A673 (cell line): Measurements from ENCODE around the gene EHD3. TPM values are rescaled to one million over a fixed set of nuclear protein-coding genes. Genes with fewer than 3 reads are reported as not detected.

ENCODE experiments used
- BruUV-seq: library from RNA; stranded (reverse); fragments of 400-500 nt; replicated peaks from 2 replicates; lab custom pipeline; 2021; lab: Mats Ljungman, UMichigan
- CTCF ChIA-PET: fragments of 300-600 bp; sonication (Branson Sonifier 250); formaldehyde crosslinking; loops from one replicate; lab custom pipeline; 2022; ENCODE audit warnings: antibody characterized with exemption; lab: Charles Lee
- POLR2A ChIA-PET: fragments of 300-600 bp; sonication (Branson Sonifier 250); formaldehyde crosslinking; loops from one replicate; lab custom pipeline; 2022; ENCODE audit warnings: antibody characterized with exemption; ENCODE audit not compliant: low non-redundant PET; lab: Charles Lee
- DNase-seq: peaks from one replicate; pipeline ENCODE4 v3.0.0-alpha.2; 2015; ENCODE audit warnings: low spot score
- H3K27ac ChIP-seq: fragments of 200-600 bp; sonication (generic); 2 replicates; pipeline ENCODE4 v1.5.1; 2016; ENCODE audit warnings: mixed run types, low read depth, mild to moderate bottlenecking, mixed read lengths, antibody characterized with exemption, low read length; ENCODE audit not compliant: poor library complexity, severe bottlenecking
- H3K27me3 ChIP-seq: fragments of 200-600 bp; sonication (generic); replicated peaks from 2 replicates; pipeline ENCODE4 v1.6.1; 2017; ENCODE audit warnings: mixed run types, low read depth, mild to moderate bottlenecking, mixed read lengths, antibody characterized with exemption, low read length; ENCODE audit not compliant: insufficient read depth, poor library complexity
- H3K36me3 ChIP-seq: fragments of 200-600 bp; sonication (generic); 2 replicates; pipeline ENCODE4 v1.6.1; 2016; ENCODE audit warnings: mixed run types, mild to moderate bottlenecking, mixed read lengths, antibody characterized with exemption, low read length; ENCODE audit not compliant: insufficient read depth, poor library complexity, severe bottlenecking
- H3K4me1 ChIP-seq: fragments of 200-600 bp; sonication (generic); 2 replicates; pipeline ENCODE4 v1.6.1; 2017; ENCODE audit warnings: mixed run types, mild to moderate bottlenecking, mixed read lengths, antibody characterized with exemption, low read length; ENCODE audit not compliant: insufficient read depth, poor library complexity, severe bottlenecking
- H3K4me3 ChIP-seq: fragments of 200-600 bp; sonication (generic); 2 replicates; pipeline ENCODE4 v1.5.1; 2016; ENCODE audit warnings: low read depth, mixed run types, mild to moderate bottlenecking, mixed read lengths, low read length; ENCODE audit not compliant: poor library complexity, severe bottlenecking
- H3K9me3 ChIP-seq: fragments of 200-600 bp; sonication (generic); 2 replicates; pipeline ENCODE4 v1.6.1; 2016; ENCODE audit warnings: mixed run types, low read depth, mild to moderate bottlenecking, mixed read lengths, antibody characterized with exemption, low read length; ENCODE audit not compliant: poor library complexity, severe bottlenecking
- CTCF ChIP-seq: fragments of 300-800, 200-600 bp; sonication (generic); conservative IDR thresholded peaks from 2 replicates; pipeline ENCODE4 v1.5.1; 2017; ENCODE audit warnings: low read depth, mild to moderate bottlenecking, antibody characterized with exemption, low read length, moderate library complexity, mixed read lengths
- EZH2 ChIP-seq: fragments of 200-600 bp; sonication (generic); IDR thresholded peaks from 2 replicates; pipeline ENCODE4 v1.6.1; 2017; ENCODE audit warnings: borderline replicate concordance, low read depth, mild to moderate bottlenecking, mixed read lengths, antibody characterized with exemption, low read length; ENCODE audit not compliant: poor library complexity, severe bottlenecking
- intact Hi-C: fragments of 100-400 bp; cut with micrococcal nuclease; formaldehyde crosslinking; loops from one replicate; pipeline ENCODE4 v1.10.0; 2022; ENCODE audit not compliant: unreplicated experiment
- total RNA-seq: library from RNA; stranded (reverse); gene quantifications from 2 replicates; pipeline ENCODE4 v1.2.3, GENCODE V29; 2021

Gene EHD3
- total RNA-seq, 1 experiment from 2014 or later: 4.4 TPM

GRCh38 chr2:31223026-31223425, 10.9 kb upstream of the EHD3 start:
- Histone ChIP-seq H3K27ac (no peak overlapping the region), H3K36me3 (no peaks in the 10 kb centered on the region), H3K4me1 (peaks cover 5% of the 10 kb centered on the region), H3K4me3 (no peak overlapping the region), H3K9me3 (no peaks in the 10 kb centered on the region), H3K27me3 (peaks cover 56% of the 10 kb centered on the region)
- intact Hi-C loops: no loop called here
- ChIA-PET POLR2A (no interaction called here), CTCF (no interaction called here)
- DNase-seq: no peak
- no peak for TF ChIP-seq EZH2
- no TSS peak for BruUV-seq

DNA sequence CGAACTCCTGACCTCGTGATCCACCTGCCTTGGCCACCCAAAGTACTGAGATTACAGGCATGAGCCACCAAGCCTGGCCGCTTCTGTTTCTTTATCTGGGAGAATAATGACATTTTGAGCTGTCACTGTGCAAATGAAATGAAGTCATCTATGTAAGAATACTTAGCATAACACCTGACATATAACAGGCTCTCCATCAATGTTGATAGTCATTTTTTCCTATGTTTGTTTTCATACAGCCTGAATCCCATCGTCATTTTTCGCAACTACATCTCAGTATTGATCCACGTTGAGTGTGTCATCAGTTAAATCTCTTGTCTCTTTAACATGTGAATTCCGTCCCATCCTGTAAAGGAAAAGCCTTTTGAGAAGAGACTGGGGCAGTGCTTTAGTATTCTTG, 10.2 kb upstream of the EHD3 start:
- Histone ChIP-seq H3K36me3 (no peaks in the 10 kb centered on the region), H3K4me3 (no peak overlapping the region), H3K27me3 (peaks cover 56% of the 10 kb centered on the region), H3K27ac (no peak overlapping the region), H3K4me1 (no peaks in the 10 kb centered on the region), H3K9me3 (no peaks in the 10 kb centered on the region)
- TF ChIP-seq EZH2: no peak
- no peak for TF ChIP-seq CTCF
- POLR2A ChIA-PET: no interaction called here
- intact Hi-C loops: no loop called here
- BruUV-seq: no TSS peak
- no peak for DNase-seq
- CTCF ChIA-PET: no interaction called here

DNA sequence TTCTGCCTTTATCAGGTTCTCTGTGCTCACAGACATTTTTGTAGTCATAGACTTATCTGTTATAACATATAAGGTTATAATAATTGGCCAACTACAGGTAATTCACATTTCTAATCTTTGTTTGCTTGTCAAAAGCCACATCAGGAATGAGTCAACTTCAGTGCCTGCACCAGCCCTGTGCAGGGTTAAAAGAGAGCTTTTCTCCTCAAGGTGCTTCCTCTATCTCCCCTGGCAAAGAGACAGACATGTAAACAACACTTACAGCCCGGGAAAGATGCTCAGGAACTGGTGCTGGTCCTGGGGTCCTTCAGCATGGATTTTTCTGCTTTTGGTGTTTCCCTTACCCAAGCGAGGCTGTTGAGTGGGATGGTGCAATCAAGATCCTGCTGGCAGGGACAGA, 7.7 kb upstream of the EHD3 start:
- H3K27ac ChIP-seq: no peak overlapping the region
- CTCF ChIA-PET: no interaction called here
- DNase-seq: no peak
- no peak overlapping the region for H3K4me3 ChIP-seq
- POLR2A ChIA-PET: no interaction called here
- intact Hi-C loops: no loop called here
- no peaks in the 10 kb centered on the region for H3K9me3 ChIP-seq
- no peaks in the 10 kb centered on the region for H3K4me1 ChIP-seq
- peaks cover 60% of the 10 kb centered on the region for H3K27me3 ChIP-seq
- no peak for TF ChIP-seq EZH2
- TF ChIP-seq CTCF: no peak
- no peaks in the 10 kb centered on the region for H3K36me3 ChIP-seq
- no TSS peak for BruUV-seq

GRCh38 chr2:31227110-31227509, 6.8 kb upstream of the EHD3 start:
- TF ChIP-seq CTCF: no peak
- no peak for TF ChIP-seq EZH2
- H3K4me1 ChIP-seq: no peaks in the 10 kb centered on the region
- no TSS peak for BruUV-seq
- H3K27ac ChIP-seq: no peak overlapping the region
- no peaks in the 10 kb centered on the region for H3K36me3 ChIP-seq
- ChIA-PET POLR2A (no interaction called here), CTCF (no interaction called here)
- peaks cover 52% of the 10 kb centered on the region for H3K27me3 ChIP-seq
- no peaks in the 10 kb centered on the region for H3K9me3 ChIP-seq
- no peak overlapping the region for H3K4me3 ChIP-seq
- intact Hi-C loops: no loop called here
- no peak for DNase-seq
